HCT116 (cell line): ENCODE results near the gene PYROXD2.

ENCODE experiments used
- CBX3 ChIP-seq: IDR thresholded peaks from 2 replicates; pipeline ENCODE4 v1.6.1; 2012; ENCODE audit warnings: low read depth
- CTCF ChIP-seq, 3 experiments: fragments of 200-600 bp in 1 of 3; sonication (generic) in 1 of 3; IDR thresholded peaks in 2 of 3; conservative IDR thresholded peaks in 1 of 3; 2 replicates each; pipeline ENCODE4 v1.5.1; 2012 to 2017; ENCODE audit warnings: low read depth in 2 of 3, low read length in 2 of 3, antibody characterized with exemption in 1 of 3, borderline replicate concordance in 1 of 3, control low read depth in 1 of 3, mild to moderate bottlenecking in 1 of 3, mixed read lengths in 1 of 3, mixed run types in 1 of 3, moderate library complexity in 1 of 3; ENCODE audit not compliant: insufficient read depth in 1 of 3
- ELF1 ChIP-seq: IDR thresholded peaks from 2 replicates; pipeline ENCODE4 v1.6.1; 2012; ENCODE audit warnings: low read depth, borderline replicate concordance
- EZH2phosphoT487 ChIP-seq: fragments of 200-600 bp; IDR thresholded peaks from 2 replicates; pipeline ENCODE4 v1.6.1; 2018; ENCODE audit warnings: antibody characterized with exemption, borderline replicate concordance
- FOSL1 ChIP-seq: IDR thresholded peaks from 2 replicates; pipeline ENCODE4 v1.6.1; 2012; ENCODE audit warnings: low read depth
- MAX ChIP-seq: IDR thresholded peaks from 2 replicates; pipeline ENCODE4 v1.6.1; 2012
- POLR2A ChIP-seq: IDR thresholded peaks from 2 replicates; pipeline ENCODE4 v1.7.0; 2011; ENCODE audit warnings: borderline replicate concordance; ENCODE audit not compliant: insufficient read depth, insufficient read length; ENCODE audit errors: extremely low read depth
- POLR2AphosphoS5 ChIP-seq: IDR thresholded peaks from 2 replicates; pipeline ENCODE4 v1.6.1; 2011; ENCODE audit warnings: mild to moderate bottlenecking, low read depth, low read length, moderate library complexity
- RAD21 ChIP-seq: IDR thresholded peaks from 2 replicates; pipeline ENCODE4 v1.6.1; 2012; ENCODE audit warnings: low read depth, mild to moderate bottlenecking
- YY1 ChIP-seq: IDR thresholded peaks from 2 replicates; pipeline ENCODE4 v1.6.1; 2011; ENCODE audit warnings: low read length, low read depth, moderate library complexity, mild to moderate bottlenecking; ENCODE audit not compliant: insufficient replicate concordance; ENCODE audit errors: extremely low read depth
- ZFX ChIP-seq: fragments of 450-650 bp; IDR thresholded peaks from 2 replicates; pipeline ENCODE4 v1.6.1; 2017
- TF ChIP-seq, protein P1 (sequence below): IDR thresholded peaks from 2 replicates; pipeline ENCODE4 v1.6.1; 2012

DNA sequence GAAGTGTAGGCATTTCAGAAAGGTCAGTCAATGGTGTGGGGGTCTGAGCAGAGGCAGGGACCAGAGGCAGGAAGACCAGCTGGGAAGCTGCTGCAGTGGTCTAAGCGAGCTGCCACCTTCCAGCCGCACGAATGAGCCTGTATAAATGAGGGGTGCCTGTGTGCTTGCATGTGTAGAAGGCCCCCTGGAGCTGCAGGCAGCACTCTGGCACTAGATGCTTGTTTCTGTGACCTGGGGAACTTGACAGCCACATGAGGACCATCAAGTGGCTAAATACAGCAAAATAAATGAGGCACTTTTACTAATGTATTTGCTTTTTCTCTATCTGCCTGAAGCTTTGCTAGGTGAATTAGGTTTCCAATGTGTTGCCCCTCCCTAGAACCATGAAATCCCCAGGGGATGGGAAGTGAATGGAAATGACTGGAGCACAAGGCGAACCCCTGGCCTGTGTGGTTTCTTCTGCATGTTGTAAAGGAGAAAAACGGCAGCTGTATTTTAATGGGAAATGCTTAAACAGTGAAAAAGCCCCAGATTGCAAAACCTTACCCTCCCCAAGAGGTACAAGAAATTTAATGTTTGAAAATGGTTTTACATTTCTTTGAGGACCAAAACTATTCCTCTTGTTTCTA lies 57.7 kb downstream of the PYROXD2 start:
- TF ChIP-seq CTCF (IDR thresholded peaks at IDR 0.05 in 2 of 3, conservative IDR thresholded peaks at IDR 0.05 in 1 of 3; ENCODE audit: borderline replicate concordance in 1 of 3, insufficient read depth in 1 of 3, low read depth in 2 of 3, low read length in 2 of 3) (no peak), POLR2A (no peak), EZH2phosphoT487 (no peak), ELF1 (no peak), ZFX (no peak), FOSL1 (no peak), CBX3 (no peak), RAD21 (no peak), YY1 (no peak), POLR2AphosphoS5 (no peak), MAX (no peak)
- TF ChIP-seq, protein P1, sequence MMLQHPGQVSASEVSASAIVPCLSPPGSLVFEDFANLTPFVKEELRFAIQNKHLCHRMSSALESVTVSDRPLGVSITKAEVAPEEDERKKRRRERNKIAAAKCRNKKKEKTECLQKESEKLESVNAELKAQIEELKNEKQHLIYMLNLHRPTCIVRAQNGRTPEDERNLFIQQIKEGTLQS: no peak
